NCI-H187 treated with DMSO at 0.1 percent for 48 hours (cell line): ENCODE results near the gene DHX58.

Source experiments
- DNase-seq: peaks from one replicate; lab custom pipeline; 2025; lab: John Stamatoyannopoulos, UW

The DHX58 gene

DNA sequence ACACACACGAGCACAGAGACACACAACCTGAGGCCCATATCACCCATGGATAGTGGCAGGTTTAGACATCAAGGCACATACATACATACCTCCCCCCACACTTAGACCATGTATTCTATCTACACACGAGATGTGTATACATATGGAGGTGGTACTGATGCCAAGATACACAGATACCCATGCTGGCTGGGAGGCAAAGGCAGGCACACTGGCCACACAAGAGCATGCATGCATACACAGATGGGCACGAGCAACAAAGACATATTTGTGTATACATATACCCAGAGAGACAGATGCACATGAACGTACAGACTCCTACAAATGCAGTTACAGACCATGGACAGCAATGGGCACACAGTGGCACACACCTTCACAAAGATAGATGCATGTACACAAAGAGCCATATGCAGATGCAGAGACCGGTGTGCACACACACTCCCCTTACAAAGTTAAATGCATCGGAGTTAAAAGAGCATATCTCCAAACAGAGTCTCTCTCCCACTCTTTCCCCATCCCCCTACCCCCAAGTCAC is 60.1 kb downstream of the DHX58 start:
- no peak for DNase-seq

DNA sequence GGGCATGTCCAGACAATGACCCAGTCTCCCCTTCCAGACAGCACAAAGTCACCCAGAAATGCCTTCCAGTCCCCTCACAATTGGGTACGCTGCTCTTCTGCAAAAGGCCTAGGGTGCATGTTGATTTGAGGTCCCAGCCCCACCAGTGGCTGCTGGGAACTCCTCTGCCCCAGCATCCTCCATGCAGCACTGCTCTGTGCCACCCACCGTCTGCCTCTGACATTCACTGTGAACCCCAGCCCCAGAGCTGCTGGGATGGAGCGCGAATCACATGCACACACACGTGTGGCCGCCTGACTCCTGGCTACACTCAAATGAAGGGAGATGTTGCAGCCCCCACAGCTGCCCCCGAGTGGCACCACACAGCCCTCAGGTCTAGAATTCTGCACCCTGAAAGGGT is 60.9 kb downstream of the DHX58 start:
- no peak for DNase-seq
